OCI-LY7 (cell line): Measurements from ENCODE around the gene TNFAIP8L3. TPM values are rescaled to one million over a fixed set of nuclear protein-coding genes. Genes with fewer than 3 reads are reported as not detected.

Source experiments
- BruUV-seq: library from RNA; stranded (reverse); fragments of 400-500 nt; replicated peaks from 2 replicates; lab custom pipeline; 2021; lab: Mats Ljungman, UMichigan
- CTCF ChIA-PET: fragments of 300-600 bp; sonication (Branson Sonifier 250); formaldehyde crosslinking; loops from one replicate; lab custom pipeline; 2022; ENCODE audit warnings: antibody characterized with exemption; ENCODE audit not compliant: unreplicated experiment; lab: Charles Lee
- POLR2A ChIA-PET: fragments of 300-600 bp; sonication (Branson Sonifier 250); formaldehyde crosslinking; loops from one replicate; lab custom pipeline; 2022; ENCODE audit warnings: antibody characterized with exemption; lab: Charles Lee
- DNase-seq: peaks from one replicate; pipeline ENCODE4 v3.0.0-alpha.2; 2015; ENCODE audit warnings: low spot score
- H2AFZ ChIP-seq: fragments of 200-600 bp; sonication (generic), shearing (Covaris generic); 2 replicates; pipeline ENCODE4 v1.6.1; 2014; ENCODE audit warnings: mild to moderate bottlenecking, antibody characterized with exemption, low read length, moderate library complexity
- H3K27ac ChIP-seq: fragments of 200-600 bp; sonication (generic); 2 replicates; pipeline ENCODE4 v1.5.1; 2014; ENCODE audit warnings: mixed run types, low read depth, mild to moderate bottlenecking, moderate library complexity, low read length, inconsistent platforms; ENCODE audit not compliant: poor library complexity, severe bottlenecking
- H3K36me3 ChIP-seq: fragments of 200-600 bp; sonication (generic); 2 replicates; pipeline ENCODE4 v1.6.1; 2014; ENCODE audit warnings: mild to moderate bottlenecking, antibody characterized with exemption, low read length, moderate library complexity, mixed read lengths; ENCODE audit not compliant: insufficient read depth
- H3K4me1 ChIP-seq: fragments of 200-600 bp; sonication (generic); 2 replicates; pipeline ENCODE4 v1.5.1; 2014; ENCODE audit warnings: mild to moderate bottlenecking, low read length; ENCODE audit not compliant: insufficient read depth, poor library complexity, severe bottlenecking
- H3K4me2 ChIP-seq: fragments of 200-600 bp; sonication (generic); 2 replicates; pipeline ENCODE4 v1.6.1; 2014; ENCODE audit warnings: mild to moderate bottlenecking, low read length
- H3K4me3 ChIP-seq: fragments of 200-600 bp; sonication (generic); 2 replicates; pipeline ENCODE4 v1.5.1; 2014; ENCODE audit warnings: mild to moderate bottlenecking, low read depth, low read length; ENCODE audit not compliant: poor library complexity, severe bottlenecking
- H3K79me2 ChIP-seq: fragments of 200-600 bp; sonication (generic); 2 replicates; pipeline ENCODE4 v1.6.1; 2016; ENCODE audit warnings: low read depth, mild to moderate bottlenecking, low read length, moderate library complexity, mixed read lengths; ENCODE audit not compliant: insufficient read depth
- H3K9me2 ChIP-seq: fragments of 200-600 bp; sonication (generic); 2 replicates; pipeline ENCODE4 v1.6.1; 2016; ENCODE audit warnings: mild to moderate bottlenecking, low read length, mixed read lengths; ENCODE audit not compliant: insufficient read depth
- H3K9me3 ChIP-seq: fragments of 200-600 bp; sonication (generic); 2 replicates; pipeline ENCODE4 v1.6.1; 2014; ENCODE audit warnings: mild to moderate bottlenecking, mixed run types, low read length, mixed read lengths
- H4K20me1 ChIP-seq: fragments of 200-600 bp; sonication (generic); 2 replicates; pipeline ENCODE4 v1.6.1; 2014; ENCODE audit warnings: mild to moderate bottlenecking, antibody characterized with exemption, low read length, moderate library complexity, mixed read lengths; ENCODE audit not compliant: insufficient read depth
- EZH2phosphoT487 ChIP-seq: fragments of 200-600 bp; sonication (generic); IDR thresholded peaks from 2 replicates; pipeline ENCODE4 v1.6.1; 2018; ENCODE audit warnings: low read depth, borderline replicate concordance, mild to moderate bottlenecking, mixed run types, antibody characterized with exemption, low read length, moderate library complexity, mixed read lengths
- intact Hi-C: fragments of 100-400 bp; cut with micrococcal nuclease; formaldehyde crosslinking; loops from one replicate; pipeline ENCODE4 v1.10.0; 2022; ENCODE audit not compliant: unreplicated experiment
- total RNA-seq, 2 experiments: library from RNA; depleted of rRNA in 1 of 2; stranded (reverse); fragments of >200 nt in 1 of 2; shearing (Covaris generic) in 1 of 2; gene quantifications; 2 replicates each; pipeline ENCODE4 v1.2.3, GENCODE V29; 2014 to 2022
- TF ChIP-seq, protein P1 (sequence below): fragments of 200-600 bp; sonication (generic); conservative IDR thresholded peaks from 2 replicates; pipeline ENCODE4 v1.5.1; 2014; ENCODE audit warnings: mild to moderate bottlenecking, antibody characterized with exemption, low read length, moderate library complexity, mixed read lengths

The TNFAIP8L3 gene
- total RNA-seq, 2 experiments from 2014 or later, result not detected

DNA sequence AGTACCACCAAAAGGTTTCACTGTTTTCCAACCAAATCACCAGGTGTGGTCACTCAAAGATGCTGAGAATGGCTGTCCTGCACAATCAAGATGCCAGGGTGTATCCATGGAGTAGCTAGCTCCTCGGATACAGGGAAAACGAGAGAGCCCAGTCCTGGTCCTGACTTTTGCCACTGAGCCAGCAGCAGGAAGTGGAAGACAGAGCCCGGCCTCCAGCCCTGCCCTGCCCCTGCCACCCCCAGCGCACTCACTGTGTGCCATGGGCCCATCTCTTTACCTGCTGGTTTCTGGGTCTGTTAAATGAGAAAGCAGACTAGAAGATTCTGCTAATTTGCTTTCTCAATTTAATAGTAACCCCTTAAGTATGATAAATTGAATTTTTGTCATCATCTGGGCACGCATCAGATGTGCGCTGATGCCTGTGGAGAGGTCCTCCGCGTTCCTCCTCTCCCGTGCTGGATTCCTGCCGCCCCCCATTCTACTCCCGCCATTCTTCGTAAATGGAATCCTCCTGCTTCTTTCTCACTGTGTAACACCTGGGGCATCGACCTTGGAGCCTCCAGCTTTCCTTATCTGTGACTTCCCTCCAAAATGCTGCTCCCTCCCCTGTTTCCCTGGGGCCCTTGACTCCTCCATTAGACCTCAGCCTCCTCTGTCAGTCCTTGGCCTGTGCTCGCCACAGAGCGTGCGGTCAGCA, 18.0 kb downstream of the TNFAIP8L3 start:
- ChIA-PET CTCF (no interaction called here), POLR2A (interaction anchor here (1.1 kb wide), 1 partner anchor 10 kb away, joined by 3 read pairs; no protein-coding TSS in a partner anchor)
- no peaks in the 10 kb centered on the region for H3K79me2 ChIP-seq
- intact Hi-C loops, result no loop called here
- TF ChIP-seq, protein P1, sequence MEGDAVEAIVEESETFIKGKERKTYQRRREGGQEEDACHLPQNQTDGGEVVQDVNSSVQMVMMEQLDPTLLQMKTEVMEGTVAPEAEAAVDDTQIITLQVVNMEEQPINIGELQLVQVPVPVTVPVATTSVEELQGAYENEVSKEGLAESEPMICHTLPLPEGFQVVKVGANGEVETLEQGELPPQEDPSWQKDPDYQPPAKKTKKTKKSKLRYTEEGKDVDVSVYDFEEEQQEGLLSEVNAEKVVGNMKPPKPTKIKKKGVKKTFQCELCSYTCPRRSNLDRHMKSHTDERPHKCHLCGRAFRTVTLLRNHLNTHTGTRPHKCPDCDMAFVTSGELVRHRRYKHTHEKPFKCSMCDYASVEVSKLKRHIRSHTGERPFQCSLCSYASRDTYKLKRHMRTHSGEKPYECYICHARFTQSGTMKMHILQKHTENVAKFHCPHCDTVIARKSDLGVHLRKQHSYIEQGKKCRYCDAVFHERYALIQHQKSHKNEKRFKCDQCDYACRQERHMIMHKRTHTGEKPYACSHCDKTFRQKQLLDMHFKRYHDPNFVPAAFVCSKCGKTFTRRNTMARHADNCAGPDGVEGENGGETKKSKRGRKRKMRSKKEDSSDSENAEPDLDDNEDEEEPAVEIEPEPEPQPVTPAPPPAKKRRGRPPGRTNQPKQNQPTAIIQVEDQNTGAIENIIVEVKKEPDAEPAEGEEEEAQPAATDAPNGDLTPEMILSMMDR, result no peak
- TF ChIP-seq EZH2phosphoT487, result no peak
- H3K36me3 ChIP-seq, result no peaks in the 10 kb centered on the region
- H3K27ac ChIP-seq, result no peak overlapping the region
- H4K20me1 ChIP-seq, result no peaks in the 10 kb centered on the region
- no peak overlapping the region for H3K4me3 ChIP-seq
- H3K9me2 ChIP-seq, result no peaks in the 10 kb centered on the region
- H2AFZ ChIP-seq, result no peak overlapping the region
- H3K9me3 ChIP-seq, result no peaks in the 10 kb centered on the region
- no peak for DNase-seq
- H3K4me1 ChIP-seq, result peaks cover 25% of the 10 kb centered on the region
- H3K4me2 ChIP-seq, result no peak overlapping the region
- BruUV-seq, result no TSS peak

GRCh38 chr15:51075826-51076523, 18.7 kb downstream of the TNFAIP8L3 start:
- Histone ChIP-seq H3K27ac (no peak overlapping the region), H3K9me3 (no peaks in the 10 kb centered on the region), H2AFZ (no peak overlapping the region), H3K4me1 (peaks cover 24% of the 10 kb centered on the region), H3K4me3 (no peak overlapping the region), H3K79me2 (no peaks in the 10 kb centered on the region), H3K4me2 (no peak overlapping the region), H4K20me1 (no peaks in the 10 kb centered on the region), H3K36me3 (no peaks in the 10 kb centered on the region), H3K9me2 (no peaks in the 10 kb centered on the region)
- POLR2A ChIA-PET, result interaction anchor here (0.5 kb wide), 1 partner anchor 75 kb away, joined by 3 read pairs; no protein-coding TSS in a partner anchor
- no peak for DNase-seq
- intact Hi-C loops, result no loop called here
- TF ChIP-seq, protein P1, result no peak
- TF ChIP-seq EZH2phosphoT487, result no peak
- CTCF ChIA-PET, result no interaction called here
- no TSS peak for BruUV-seq
